Spleen (tissue), 3 donors: ENCODE results near the gene NRXN2.

ENCODE experiments used
- POLR2A ChIP-seq, 3 donors: fragments of 450-650 bp; IDR thresholded peaks; one replicate each; pipeline ENCODE4 v1.5.1; 2017; ENCODE audit warnings: antibody characterized with exemption in 3 of 3, mild to moderate bottlenecking in 1 of 3
- POLR2AphosphoS5 ChIP-seq, 3 donors: sonication (generic); formaldehyde crosslinking; IDR thresholded peaks; one replicate each; pipeline ENCODE4 v1.5.1; 2017; ENCODE audit warnings: antibody characterized with exemption in 3 of 3

GRCh38 chr11:64688534-64688982 lies 34.4 kb downstream of the NRXN2 start:
- peak in 2 of 3 donors; percentile 53 to 60 for TF ChIP-seq POLR2AphosphoS5 (IDR thresholded peaks at IDR 0.05)
- TF ChIP-seq POLR2A (IDR thresholded peaks at IDR 0.05) = no peak
